H1 (cell line): Measurements from ENCODE around the gene PDIA5. TPM values are rescaled to one million over a fixed set of nuclear protein-coding genes. Genes with fewer than 3 reads are reported as not detected.

Experiments
- CTCF ChIA-PET: fragments of 300-600 bp; sonication (Branson Sonifier 250); formaldehyde crosslinking; loops from one replicate; lab custom pipeline; 2021; ENCODE audit not compliant: partially characterized antibody; lab: Charles Lee
- POLR2A ChIA-PET: fragments of 300-600 bp; sonication (Branson Sonifier 250); formaldehyde crosslinking; loops from one replicate; lab custom pipeline; 2021; ENCODE audit warnings: inconsistent platforms; ENCODE audit not compliant: partially characterized antibody; lab: Charles Lee
- DNase-seq, 2 experiments: peaks; one replicate each; pipeline versions ENCODE4 v3.0.0 to v3.0.0-alpha.2; 2010 to 2022; ENCODE audit warnings: low spot score in 2 of 2, low read depth in 1 of 2, mixed read lengths in 1 of 2
- FAIRE-seq: peaks from 2 replicates; lab custom pipeline; 2011; peaks lifted over from hg19 to GRCh38; lab: Jason Lieb, UNC
- H2AFZ ChIP-seq: 2 replicates; pipeline ENCODE4 v1.8.1; 2012; ENCODE audit warnings: low read length, inconsistent platforms
- H2AK5ac ChIP-seq: 2 replicates; pipeline ENCODE4 v1.6.1; 2013; ENCODE audit warnings: low read depth, low read length
- H2BK120ac ChIP-seq: replicated peaks from 2 replicates; pipeline ENCODE3; 2013; ENCODE audit warnings: low read depth, low read length, inconsistent platforms
- H2BK12ac ChIP-seq: 2 replicates; pipeline ENCODE4 v1.6.1; 2013; ENCODE audit warnings: low read depth, low read length
- H2BK15ac ChIP-seq: 2 replicates; pipeline ENCODE4 v1.6.1; 2013; ENCODE audit warnings: low read length
- H2BK20ac ChIP-seq: 2 replicates; pipeline ENCODE4 v1.6.1; 2013; ENCODE audit warnings: low read length
- H2BK5ac ChIP-seq: 2 replicates; pipeline ENCODE4 v1.6.1; 2013; ENCODE audit warnings: low read depth, low read length
- H3K14ac ChIP-seq: 2 replicates; pipeline ENCODE4 v1.6.1; 2013; ENCODE audit warnings: inconsistent platforms; ENCODE audit not compliant: insufficient read length
- H3K18ac ChIP-seq: 2 replicates; pipeline ENCODE4 v1.6.1; 2013; ENCODE audit warnings: low read length; ENCODE audit errors: extremely low read depth
- H3K23ac ChIP-seq: 2 replicates; pipeline ENCODE4 v1.6.1; 2013; ENCODE audit warnings: inconsistent platforms; ENCODE audit not compliant: insufficient read length
- H3K23me2 ChIP-seq: 2 replicates; pipeline ENCODE4 v1.6.1; 2013; ENCODE audit warnings: low read depth, low read length
- H3K27ac ChIP-seq: 2 replicates; pipeline ENCODE4 v1.6.1; 2011; ENCODE audit warnings: low read depth, low read length, inconsistent platforms
- H3K27me3 ChIP-seq, 4 experiments: replicated peaks in 1 of 4; 1 replicate in 1 of 4; 2 replicates in 3 of 4; pipeline versions ENCODE4 v1.6.1 to v1.8.1; 2011 to 2013; ENCODE audit warnings: low read length in 3 of 4, mild to moderate bottlenecking in 3 of 4, inconsistent platforms in 2 of 4, mixed read lengths in 2 of 4, moderate library complexity in 1 of 4; ENCODE audit not compliant: control insufficient read depth in 3 of 4, insufficient read depth in 3 of 4; ENCODE audit errors: extremely low read depth in 1 of 4
- H3K36me3 ChIP-seq, 4 experiments: 2 replicates each; pipeline versions ENCODE4 v1.6.1 to v1.8.1; 2011 to 2013; ENCODE audit warnings: mild to moderate bottlenecking in 4 of 4, low read length in 3 of 4, moderate library complexity in 2 of 4, control low read depth in 1 of 4, inconsistent platforms in 1 of 4; ENCODE audit not compliant: insufficient read depth in 4 of 4, control insufficient read depth in 2 of 4
- H3K4ac ChIP-seq: replicated peaks from 2 replicates; pipeline ENCODE3; 2013; ENCODE audit warnings: low read length, low read depth, mixed read lengths, inconsistent platforms; ENCODE audit not compliant: insufficient read length
- H3K4me1 ChIP-seq, 4 experiments: replicated peaks in 1 of 4; 1 replicate in 1 of 4; 2 replicates in 3 of 4; pipeline versions ENCODE4 v1.6.1 to v1.8.1; 2011 to 2013; ENCODE audit warnings: low read length in 3 of 4, inconsistent platforms in 2 of 4, mixed read lengths in 1 of 4; ENCODE audit not compliant: insufficient read depth in 4 of 4, control insufficient read depth in 3 of 4
- H3K4me2 ChIP-seq, 2 experiments: 2 replicates each; pipeline versions ENCODE4 v1.6.1 to v1.8.1; 2011 to 2013; ENCODE audit warnings: low read depth in 2 of 2, low read length in 2 of 2, control low read depth in 1 of 2, inconsistent platforms in 1 of 2, mild to moderate bottlenecking in 1 of 2; ENCODE audit not compliant: insufficient read depth in 1 of 2
- H3K4me3 ChIP-seq, 4 experiments: fragments of 200-600, 300-600 bp in 1 of 4; sonication (generic), shearing (Covaris generic), sonication (Bioruptor Twin) in 1 of 4; 2 replicates each; pipeline versions ENCODE4 v1.5.1 to v1.8.1; 2011 to 2016; ENCODE audit warnings: low read length in 4 of 4, low read depth in 3 of 4, control low read depth in 2 of 4, inconsistent platforms in 2 of 4, mild to moderate bottlenecking in 2 of 4, mixed read lengths in 1 of 4, moderate library complexity in 1 of 4; ENCODE audit not compliant: insufficient read depth in 2 of 4; ENCODE audit errors: extremely low read depth in 1 of 4
- H3K56ac ChIP-seq: replicated peaks from 2 replicates; pipeline ENCODE3; 2013; ENCODE audit warnings: low read depth, mild to moderate bottlenecking, mixed read lengths, low read length, inconsistent platforms; ENCODE audit not compliant: insufficient read length
- H3K79me1 ChIP-seq: 2 replicates; pipeline ENCODE4 v1.6.1; 2013; ENCODE audit warnings: low read depth, low read length, control low read depth
- H3K79me2 ChIP-seq, 2 experiments: 2 replicates each; pipeline versions ENCODE4 v1.6.1 to v1.8.1; 2012 to 2013; ENCODE audit warnings: low read length in 2 of 2, mild to moderate bottlenecking in 2 of 2, inconsistent platforms in 1 of 2; ENCODE audit not compliant: insufficient read depth in 2 of 2, control insufficient read depth in 1 of 2
- H3K9ac ChIP-seq, 4 experiments: replicated peaks in 1 of 4; 1 replicate in 1 of 4; 2 replicates in 3 of 4; pipeline versions ENCODE4 v1.6.1 to v1.8.1; 2011 to 2013; ENCODE audit warnings: low read depth in 3 of 4, low read length in 3 of 4, control low read depth in 2 of 4, mild to moderate bottlenecking in 2 of 4, moderate library complexity in 2 of 4, inconsistent platforms in 1 of 4; ENCODE audit errors: extremely low read depth in 1 of 4
- H3K9me3 ChIP-seq, 2 experiments: 2 replicates each; pipeline versions ENCODE4 v1.6.1 to v1.8.1; 2012 to 2013; ENCODE audit warnings: mild to moderate bottlenecking in 2 of 2, moderate library complexity in 2 of 2, control low read depth in 1 of 2, inconsistent platforms in 1 of 2, low read depth in 1 of 2, low read length in 1 of 2, mixed read lengths in 1 of 2; ENCODE audit not compliant: insufficient read depth in 2 of 2
- H4K20me1 ChIP-seq, 2 experiments: replicated peaks in 1 of 2; 2 replicates each; pipeline versions ENCODE3 to v1.8.1; 2011 to 2013; ENCODE audit warnings: inconsistent platforms in 2 of 2, low read length in 2 of 2, mild to moderate bottlenecking in 1 of 2; ENCODE audit not compliant: insufficient read depth in 2 of 2, control insufficient read depth in 1 of 2
- H4K5ac ChIP-seq: 2 replicates; pipeline ENCODE4 v1.6.1; 2013; ENCODE audit warnings: low read length, low read depth, mixed read lengths, inconsistent platforms; ENCODE audit not compliant: insufficient read length
- H4K8ac ChIP-seq: 2 replicates; pipeline ENCODE4 v1.8.0; 2013; ENCODE audit warnings: mild to moderate bottlenecking, moderate library complexity, low read length, inconsistent platforms; ENCODE audit not compliant: insufficient read depth; ENCODE audit errors: extremely low read depth
- H4K91ac ChIP-seq: replicated peaks from 2 replicates; pipeline ENCODE3; 2013; ENCODE audit warnings: low read length, mixed read lengths, inconsistent platforms; ENCODE audit not compliant: insufficient read length
- JUN ChIP-seq: IDR thresholded peaks from 2 replicates; pipeline ENCODE4 v1.6.1; 2011; ENCODE audit warnings: low read depth, mild to moderate bottlenecking, improper control_type of control experiment, low read length
- JUND ChIP-seq: IDR thresholded peaks from 2 replicates; pipeline ENCODE4 v1.6.1; 2011; ENCODE audit warnings: mild to moderate bottlenecking, improper control_type of control experiment, low read length
- RNF2 ChIP-seq: fragments of 200-900, 300-1000 bp; sonication (generic); IDR thresholded peaks from 2 replicates; pipeline ENCODE4 v1.7.1; 2016; ENCODE audit warnings: borderline replicate concordance, low read depth, mild to moderate bottlenecking, antibody characterized with exemption, low read length; ENCODE audit not compliant: poor library complexity, severe bottlenecking; ENCODE audit errors: missing control alignments
- SIX5 ChIP-seq: IDR thresholded peaks from 2 replicates; pipeline ENCODE4 v1.6.1; 2011; ENCODE audit warnings: mild to moderate bottlenecking, low read depth, low read length
- TBP ChIP-seq: IDR thresholded peaks from 2 replicates; pipeline ENCODE4 v1.6.1; 2011; ENCODE audit warnings: low read depth, low read length, improper control_type of control experiment
- WGBS, 2 experiments: shearing (Covaris generic) in 1 of 2; methylation state at CpG; one replicate each; pipeline versions ENCODE4 v1.1.6 to v1.1.7; 2013 to 2015; ENCODE audit warnings: low lambda C conversion rate in 2 of 2, mixed read lengths in 2 of 2, inconsistent platforms in 1 of 2, low coverage in 1 of 2, missing lambda C conversion rate in 1 of 2; ENCODE audit not compliant: insufficient replicate concordance in 2 of 2, insufficient coverage in 1 of 2, insufficient read length in 1 of 2; ENCODE audit errors: extremely low coverage in 1 of 2, missing lambda C conversion rate in 1 of 2; 5-methylcytosine and 5-hydroxymethylcytosine counted together
- polyA plus RNA-seq, 7 experiments: library from polyadenylated mRNA; depleted of rRNA in 3 of 7; stranded (reverse) in 5 of 7; unstranded in 2 of 7; fragments of >200 nt in 5 of 7; fragments of 200-250 nt in 2 of 7; gene quantifications; 1 replicate in 5 of 7; 2 replicates in 1 of 7; 4 replicates in 1 of 7; pipeline versions ENCODE4 v1.2.1 to v1.2.3, GENCODE V29; 2011 to 2013; ENCODE audit warnings: missing spikeins in 2 of 7, mixed read lengths in 2 of 7
- total RNA-seq: library from RNA; stranded (reverse); fragmentation: NEBNext Ultra II Directional; extraction: Animal tissue kit (Norgen Biotek cat#: 25700); gene quantifications from 2 replicates; pipeline ENCODE4 v1.2.1, GENCODE V29; 2021

PDIA5 gene
- total and polyA plus RNA-seq, 2 of the 8 experiments (the other 6 are each of a cell fraction or from before 2014, with no cell fraction given) = 18.2 to 32.8 TPM

DNA sequence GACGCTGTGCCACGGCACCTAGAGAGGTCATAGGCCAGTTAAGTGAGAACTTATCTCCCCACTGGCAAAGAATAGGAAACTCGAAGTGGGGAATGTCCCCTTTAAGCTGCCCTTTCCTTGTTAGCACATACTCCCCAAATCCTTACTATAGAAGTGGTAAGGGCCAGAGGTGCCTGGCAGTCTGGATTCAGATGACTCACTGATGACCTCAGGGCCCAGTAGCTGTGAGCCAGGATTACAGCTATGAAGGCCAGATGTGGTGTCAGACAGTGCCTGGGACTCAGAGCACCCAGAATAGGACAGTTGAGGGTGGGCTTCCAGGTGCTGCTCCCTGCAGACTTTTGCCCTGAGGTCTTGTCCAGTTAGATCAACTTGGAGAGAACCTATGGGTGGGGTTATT is 37.7 kb downstream of the PDIA5 start:
- CTCF ChIA-PET = interaction anchor here (0.8 to 1.4 kb wide), 2 partner anchors 15 to 181 kb away, joined by 3 to 5 read pairs; no protein-coding TSS in a partner anchor
- peaks cover 0 to 3% of the 10 kb centered on the region in 2 experiments for H4K20me1 ChIP-seq
- no peak for DNase-seq

More for the DNA sequence above, 37.7 kb downstream of the PDIA5 start:
- H3K79me2 ChIP-seq = no peaks in the 10 kb centered on the region
- no peaks in the 10 kb centered on the region for H3K9me3 ChIP-seq
- H3K9ac ChIP-seq = no peak overlapping the region
- peaks cover 0 to 7% (median 4%) of the 10 kb centered on the region in 4 experiments; a peak in 6 of 7 replicates for H3K4me1 ChIP-seq
- no peak overlapping the region for H3K56ac ChIP-seq
- TF ChIP-seq JUND (no peak), JUN (no peak), SIX5 (no peak), RNF2 (no peak), TBP (no peak)
- H3K36me3 ChIP-seq = peaks cover 3 to 29% (median 17%) of the 10 kb centered on the region in 4 experiments; a peak in 7 of 8 replicates
- H3K79me1 ChIP-seq = no peaks in the 10 kb centered on the region; the same call in 1 of the 2 replicates
- no peak overlapping the region for H3K4me2 ChIP-seq
- no peak for FAIRE-seq
- H4K5ac ChIP-seq = no peak overlapping the region
- H3K18ac ChIP-seq = no peak overlapping the region
- H2BK20ac ChIP-seq = no peak overlapping the region
- H3K4ac ChIP-seq = no peak overlapping the region
- POLR2A ChIA-PET = no interaction called here
- WGBS, 2 experiments = 89% methylated on average over 3 of the region's 3 CpGs; no CpG with 5 or more reads in 1 of the 2 experiments
- no peak overlapping the region for H2BK120ac ChIP-seq
- no peak overlapping the region for H2BK12ac ChIP-seq
- no peak overlapping the region for H2BK15ac ChIP-seq
- no peak overlapping the region for H2AFZ ChIP-seq
- no peaks in the 10 kb centered on the region for H3K23me2 ChIP-seq
- H2AK5ac ChIP-seq = no peak overlapping the region
- no peak overlapping the region for H3K23ac ChIP-seq
- no peak overlapping the region for H3K14ac ChIP-seq
- H3K27ac ChIP-seq = no peak overlapping the region
- H4K91ac ChIP-seq = no peak overlapping the region
- H4K8ac ChIP-seq = no peak overlapping the region
- no peak overlapping the region for H3K4me3 ChIP-seq
- H2BK5ac ChIP-seq = no peak overlapping the region
- H3K27me3 ChIP-seq = no peaks in the 10 kb centered on the region
